ENCODE data around the gene FFAR3. TPM values are rescaled to one million over a fixed set of nuclear protein-coding genes. Genes with fewer than 3 reads are reported as not detected.

The FFAR3 gene
- total and polyA plus RNA-seq, 2 of the 13 experiments (the other 11 are each of a cell fraction or from before 2014, with no cell fraction given): not detected

DNA sequence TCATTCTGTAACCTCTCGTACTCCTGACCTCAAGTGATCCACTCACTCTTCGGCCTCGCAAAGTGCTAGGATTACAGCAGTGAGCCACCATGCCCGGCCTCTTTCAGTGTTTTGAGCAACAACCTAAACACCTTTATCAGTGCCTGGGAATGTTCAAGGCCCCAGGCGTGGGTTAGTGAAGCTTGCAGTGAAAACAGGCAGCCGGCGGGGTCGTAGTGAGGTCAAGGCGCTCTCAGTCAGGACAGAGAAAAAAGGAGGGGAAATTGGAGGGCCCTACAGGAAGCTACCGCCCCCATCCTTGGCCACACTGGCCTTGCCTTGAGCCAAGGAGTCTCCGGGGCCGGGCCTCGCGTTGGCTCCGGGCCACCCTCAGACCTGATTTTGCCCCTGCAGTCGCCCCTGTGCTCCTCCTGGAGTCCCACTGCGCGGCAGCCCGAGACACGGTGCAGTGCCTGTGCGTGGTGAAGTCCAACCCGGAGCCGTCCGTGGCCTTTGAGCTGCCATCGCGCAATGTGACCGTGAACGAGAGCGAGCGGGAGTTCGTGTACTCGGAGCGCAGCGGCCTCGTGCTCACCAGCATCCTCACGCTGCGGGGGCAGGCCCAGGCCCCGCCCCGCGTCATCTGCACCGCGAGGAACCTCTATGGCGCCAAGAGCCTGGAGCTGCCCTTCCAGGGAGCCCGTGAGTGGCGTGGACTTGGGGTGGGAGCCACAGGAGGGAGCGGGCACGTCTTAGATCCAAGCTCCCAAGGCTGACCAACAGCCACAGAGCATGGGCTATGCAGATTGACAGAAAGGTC is 48.6 kb upstream of the FFAR3 start (continued):
- TF ChIP-seq ZFP90 (CRISPR knock-in tag; IDR thresholded peaks at IDR 0.05; ENCODE audit: borderline replicate concordance) (no peak), BHLHE40 (IDR thresholded peaks at IDR 0.05; ENCODE audit: low read length) (no peak), KDM6A (CRISPR knock-in tag; IDR thresholded peaks at IDR 0.05; ENCODE audit: low read depth) (peak; percentile 33; the same call in 1 of the 2 replicates), MLX (CRISPR knock-in tag; IDR thresholded peaks at IDR 0.05) (no peak), SKI (IDR thresholded peaks at IDR 0.05; ENCODE audit: partially characterized antibody) (no peak), RORA (CRISPR knock-in tag; IDR thresholded peaks at IDR 0.05) (no peak), MBD4 (IDR thresholded peaks at IDR 0.05; ENCODE audit: borderline replicate concordance, low read length) (no peak), TBX2 (CRISPR knock-in tag; IDR thresholded peaks at IDR 0.05; ENCODE audit: borderline replicate concordance) (peak; percentile 77), CREBL2 (CRISPR knock-in tag; IDR thresholded peaks at IDR 0.05; ENCODE audit: borderline replicate concordance) (no peak), THRA (CRISPR knock-in tag; IDR thresholded peaks at IDR 0.05; ENCODE audit: borderline replicate concordance) (peak; percentile 95), EP300 (IDR thresholded peaks at IDR 0.05; ENCODE audit: low read depth in 2 of 2, low read length in 2 of 2) (peak in 1 of 2 experiments; percentile 87; a peak in 2 of 4 replicates), EP300 (CRISPR knock-in tag; IDR thresholded peaks at IDR 0.05; ENCODE audit: borderline replicate concordance) (peak; percentile 59; the same call in 1 of the 2 replicates), ZNF235 (CRISPR knock-in tag; IDR thresholded peaks at IDR 0.05; ENCODE audit: borderline replicate concordance) (no peak), ZFP36L1 (CRISPR knock-in tag; IDR thresholded peaks at IDR 0.05) (no peak), NRL (CRISPR knock-in tag; IDR thresholded peaks at IDR 0.05; ENCODE audit: borderline replicate concordance) (peak; percentile 39; the same call in 1 of the 2 replicates), HDAC2 (CRISPR knock-in tag; IDR thresholded peaks at IDR 0.05) (peak; percentile 51), KAT7 (CRISPR knock-in tag; IDR thresholded peaks at IDR 0.05; ENCODE audit: borderline replicate concordance) (no peak), ZMAT3 (CRISPR knock-in tag; conservative IDR thresholded peaks at IDR 0.05) (no peak), SOX5 (CRISPR knock-in tag; IDR thresholded peaks at IDR 0.05; ENCODE audit: borderline replicate concordance) (peak; percentile 65; the same call in 1 of the 2 replicates), MTF1 (CRISPR knock-in tag; IDR thresholded peaks at IDR 0.05) (no peak), ZNF687 (CRISPR knock-in tag; IDR thresholded peaks at IDR 0.05) (peak; percentile 77), NFKBIZ (CRISPR knock-in tag; IDR thresholded peaks at IDR 0.05) (no peak; the same call in 1 of the 2 replicates), JARID2 (CRISPR knock-in tag; IDR thresholded peaks at IDR 0.05; ENCODE audit: insufficient replicate concordance) (no peak), MXI1 (IDR thresholded peaks at IDR 0.05; ENCODE audit: borderline replicate concordance, low read depth, low read length) (no peak)
